BE2C (cell line): ENCODE measurements around the gene APPBP2.

Source experiments
- DNase-seq: peaks from one replicate; pipeline ENCODE4 v3.0.0-alpha.2; 2020
- H3K27me3 ChIP-seq: fragments of 250-450 bp; sonication (Bioruptor Pico); 2 replicates; pipeline ENCODE4 v1.5.1; 2020; ENCODE audit warnings: mild to moderate bottlenecking
- H3K36me3 ChIP-seq: fragments of 250-450 bp; sonication (Bioruptor Pico); 2 replicates; pipeline ENCODE4 v1.5.1; 2020; ENCODE audit warnings: mild to moderate bottlenecking
- H3K4me1 ChIP-seq: fragments of 250-450 bp; sonication (Bioruptor Pico); 2 replicates; pipeline ENCODE4 v1.5.1; 2020
- H3K4me3 ChIP-seq: 2 replicates; pipeline ENCODE4 v1.5.1; 2011; ENCODE audit warnings: low read depth, low read length
- H3K9me3 ChIP-seq: fragments of 250-450 bp; sonication (Bioruptor Pico); 2 replicates; pipeline ENCODE4 v1.5.1; 2020
- CTCF ChIP-seq: IDR thresholded peaks from 2 replicates; pipeline ENCODE4 v1.5.1; 2012; ENCODE audit warnings: mild to moderate bottlenecking, low read depth, low read length

Gene APPBP2

GRCh38 chr17:60464343-60464742, 61.7 kb downstream of the APPBP2 start:
- TF ChIP-seq CTCF, result no peak
- peaks cover 6% of the 10 kb centered on the region; the same call in 1 of the 2 replicates for H3K4me1 ChIP-seq
- no peaks in the 10 kb centered on the region for H3K9me3 ChIP-seq
- H3K4me3 ChIP-seq, result no peak overlapping the region
- no peak for DNase-seq
- peaks cover 23% of the 10 kb centered on the region for H3K36me3 ChIP-seq
- H3K27me3 ChIP-seq, result no peaks in the 10 kb centered on the region

DNA sequence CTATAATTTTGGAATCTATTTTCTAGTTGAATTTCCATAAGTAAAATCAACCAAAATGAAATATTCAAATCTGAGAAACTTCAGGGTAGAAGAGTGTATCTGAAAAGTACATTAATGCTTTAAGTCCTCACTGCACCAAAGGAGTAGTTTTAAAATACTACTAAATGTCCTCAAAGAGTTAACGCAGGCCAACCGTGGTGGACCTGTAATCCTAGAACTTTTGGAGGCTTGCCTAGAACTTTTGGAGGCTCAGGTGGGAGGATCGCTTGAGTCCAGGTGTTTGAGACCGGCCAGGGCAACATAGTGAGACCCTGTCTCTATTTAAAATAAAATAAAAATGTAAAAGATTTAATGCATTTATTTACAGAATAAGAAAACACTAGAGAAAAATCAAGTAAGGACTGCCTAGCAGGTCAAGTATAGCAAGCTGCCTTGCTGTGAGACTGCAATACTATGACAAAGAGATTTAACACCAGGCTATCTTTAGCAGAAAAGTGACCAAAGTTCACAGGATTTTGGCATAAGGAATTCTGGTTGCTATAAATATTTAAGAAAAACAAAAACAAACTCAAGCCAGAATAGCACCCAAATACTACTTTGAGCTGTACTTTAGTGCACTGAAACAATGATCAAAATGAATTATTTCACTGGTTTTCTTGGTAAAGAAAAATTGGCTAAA, 62.7 kb downstream of the APPBP2 start:
- Histone ChIP-seq H3K27me3 (no peaks in the 10 kb centered on the region), H3K4me3 (no peak overlapping the region), H3K36me3 (peaks cover 28% of the 10 kb centered on the region), H3K4me1 (peaks cover 5% of the 10 kb centered on the region; the same call in 1 of the 2 replicates), H3K9me3 (no peaks in the 10 kb centered on the region)
- no peak for DNase-seq
- no peak for TF ChIP-seq CTCF

DNA sequence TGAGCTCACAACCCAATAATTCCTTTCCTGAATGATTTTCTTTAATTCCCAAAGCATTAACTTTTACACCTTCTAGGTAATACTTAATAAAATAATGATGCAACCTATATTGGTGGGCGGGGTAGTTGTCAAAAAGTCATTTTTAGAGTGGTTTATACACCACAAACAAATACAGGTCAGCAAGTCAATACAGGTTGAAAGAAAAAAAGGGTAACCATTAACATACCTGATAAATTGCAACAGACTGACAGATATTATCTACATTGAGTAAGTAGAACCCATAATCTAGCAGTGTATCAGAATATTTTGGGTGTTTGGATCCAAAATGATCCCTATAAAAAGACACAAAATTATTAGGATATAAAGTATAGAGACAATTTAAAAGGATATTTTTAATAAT, 64.5 kb downstream of the APPBP2 start:
- no peak for TF ChIP-seq CTCF
- no peak overlapping the region for H3K4me3 ChIP-seq
- DNase-seq, result no peak
- peaks cover 26% of the 10 kb centered on the region for H3K36me3 ChIP-seq
- no peaks in the 10 kb centered on the region for H3K9me3 ChIP-seq
- H3K4me1 ChIP-seq, result no peaks in the 10 kb centered on the region
- H3K27me3 ChIP-seq, result no peaks in the 10 kb centered on the region

DNA sequence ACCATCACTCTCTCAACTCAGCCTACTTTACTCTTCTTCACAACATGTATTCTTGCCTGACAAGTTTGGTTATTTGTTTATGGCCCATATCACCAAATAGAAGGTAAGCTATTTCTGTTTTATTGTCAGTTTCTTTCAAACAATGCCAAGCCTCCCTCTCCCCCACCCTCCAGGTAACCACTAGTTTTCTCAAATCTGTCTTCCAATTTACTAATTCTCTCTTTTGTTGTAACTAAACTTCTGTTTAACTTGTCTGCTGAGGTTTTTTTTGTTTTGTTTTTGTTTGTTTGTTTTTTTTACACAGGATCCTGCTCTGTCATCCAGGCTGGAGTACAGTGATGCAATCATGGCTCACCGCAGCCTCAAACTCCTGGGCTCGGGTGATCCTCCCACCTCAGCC, 68.9 kb downstream of the APPBP2 start:
- TF ChIP-seq CTCF, result no peak
- H3K9me3 ChIP-seq, result no peaks in the 10 kb centered on the region
- H3K36me3 ChIP-seq, result peaks cover 20% of the 10 kb centered on the region
- no peaks in the 10 kb centered on the region for H3K27me3 ChIP-seq
- no peak overlapping the region for H3K4me3 ChIP-seq
- H3K4me1 ChIP-seq, result no peaks in the 10 kb centered on the region
- DNase-seq, result no peak

DNA sequence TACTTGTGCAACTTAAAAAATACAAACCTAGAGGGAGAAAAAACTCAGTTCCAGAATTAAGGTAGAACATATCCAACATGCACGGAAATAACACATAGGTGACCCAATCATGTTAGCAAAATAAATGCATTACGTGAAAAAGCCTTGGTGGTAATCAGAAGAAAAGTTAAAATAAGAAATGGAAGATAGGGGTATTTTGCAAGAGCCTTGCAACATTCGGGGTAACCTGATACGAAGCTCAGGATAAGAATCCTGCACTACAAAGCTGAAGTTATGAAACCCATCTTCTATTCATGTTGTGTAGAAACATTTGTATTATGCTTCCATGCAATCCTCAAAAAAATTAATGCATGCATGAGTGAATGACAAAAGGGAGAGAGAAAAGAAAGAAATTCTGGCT, 70.7 kb downstream of the APPBP2 start:
- Histone ChIP-seq H3K9me3 (no peaks in the 10 kb centered on the region), H3K27me3 (no peaks in the 10 kb centered on the region), H3K4me3 (no peak overlapping the region), H3K4me1 (no peaks in the 10 kb centered on the region), H3K36me3 (peaks cover 13% of the 10 kb centered on the region)
- DNase-seq, result no peak
- TF ChIP-seq CTCF, result no peak

DNA sequence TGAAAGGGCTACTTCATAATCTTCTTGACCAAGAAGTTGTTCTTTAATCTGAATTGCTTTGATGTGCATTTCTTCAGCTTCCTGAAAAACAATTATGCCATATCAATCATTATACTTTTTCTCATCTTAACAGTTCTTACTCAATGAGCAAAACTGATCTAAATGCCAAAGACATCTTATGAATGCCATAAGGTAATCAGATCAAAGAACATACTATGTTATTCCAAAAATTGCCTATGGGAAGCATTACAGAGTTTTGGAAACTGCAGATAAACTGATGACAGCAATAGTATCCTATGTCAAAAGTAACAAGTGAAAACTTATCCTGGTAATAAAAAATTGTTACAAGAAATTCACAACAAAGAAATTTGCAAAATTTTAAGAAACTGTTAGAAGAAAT, 74.1 kb downstream of the APPBP2 start:
- TF ChIP-seq CTCF, result no peak
- Histone ChIP-seq H3K4me1 (no peaks in the 10 kb centered on the region), H3K4me3 (no peak overlapping the region), H3K27me3 (no peaks in the 10 kb centered on the region), H3K36me3 (peaks cover 8% of the 10 kb centered on the region), H3K9me3 (no peaks in the 10 kb centered on the region)
- no peak for DNase-seq
